Gastrocnemius medialis (tissue), 4 donors: Measurements from ENCODE around the gene STIM1.

Experiments
- POLR2A ChIP-seq, 2 donors: fragments of 450-650 bp; IDR thresholded peaks; one replicate each; pipeline ENCODE4 v1.6.1; 2017; ENCODE audit warnings: antibody characterized with exemption in 2 of 2, mild to moderate bottlenecking in 2 of 2, moderate library complexity in 2 of 2
- TF ChIP-seq, protein P1 (sequence below), 5 experiments: fragments of 450-650 bp in 3 of 5; fragments of 200-600 bp in 2 of 5; sonication (generic) in 2 of 5; IDR thresholded peaks in 4 of 5; conservative IDR thresholded peaks in 1 of 5; 1 replicate in 4 of 5; 2 replicates in 1 of 5; pipeline ENCODE4 v1.5.1; 2016 to 2019; ENCODE audit warnings: antibody characterized with exemption in 5 of 5, mild to moderate bottlenecking in 3 of 5, moderate library complexity in 3 of 5

DNA sequence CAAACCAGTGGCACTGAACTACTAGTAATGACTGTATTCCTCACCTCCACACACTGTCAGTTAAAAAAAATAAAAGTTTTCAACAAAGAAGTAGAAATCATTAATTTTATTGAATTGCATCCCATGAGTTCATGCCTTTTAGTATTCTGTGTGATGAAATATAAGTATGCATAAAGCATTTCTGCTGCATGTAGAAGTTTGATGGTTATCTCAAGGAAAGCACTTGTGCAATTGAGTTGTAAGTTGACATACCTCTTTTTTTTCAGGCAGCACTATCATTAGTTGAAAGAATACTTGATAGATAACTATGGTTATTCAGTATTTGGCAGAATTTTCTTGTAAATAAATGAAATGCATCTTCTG lies 104.4 kb downstream of the STIM1 start:
- TF ChIP-seq, protein P1, sequence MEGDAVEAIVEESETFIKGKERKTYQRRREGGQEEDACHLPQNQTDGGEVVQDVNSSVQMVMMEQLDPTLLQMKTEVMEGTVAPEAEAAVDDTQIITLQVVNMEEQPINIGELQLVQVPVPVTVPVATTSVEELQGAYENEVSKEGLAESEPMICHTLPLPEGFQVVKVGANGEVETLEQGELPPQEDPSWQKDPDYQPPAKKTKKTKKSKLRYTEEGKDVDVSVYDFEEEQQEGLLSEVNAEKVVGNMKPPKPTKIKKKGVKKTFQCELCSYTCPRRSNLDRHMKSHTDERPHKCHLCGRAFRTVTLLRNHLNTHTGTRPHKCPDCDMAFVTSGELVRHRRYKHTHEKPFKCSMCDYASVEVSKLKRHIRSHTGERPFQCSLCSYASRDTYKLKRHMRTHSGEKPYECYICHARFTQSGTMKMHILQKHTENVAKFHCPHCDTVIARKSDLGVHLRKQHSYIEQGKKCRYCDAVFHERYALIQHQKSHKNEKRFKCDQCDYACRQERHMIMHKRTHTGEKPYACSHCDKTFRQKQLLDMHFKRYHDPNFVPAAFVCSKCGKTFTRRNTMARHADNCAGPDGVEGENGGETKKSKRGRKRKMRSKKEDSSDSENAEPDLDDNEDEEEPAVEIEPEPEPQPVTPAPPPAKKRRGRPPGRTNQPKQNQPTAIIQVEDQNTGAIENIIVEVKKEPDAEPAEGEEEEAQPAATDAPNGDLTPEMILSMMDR (IDR thresholded peaks at IDR 0.05 in 4 of 5, conservative IDR thresholded peaks at IDR 0.05 in 1 of 5) = no peak
- TF ChIP-seq POLR2A (IDR thresholded peaks at IDR 0.05) = no peak
